CD4-positive, alpha-beta T cell treated with Interleukin-21 for 1 hour (primary cell): Measurements from ENCODE around the gene TRIM10.
A peak's percentile ranks its signal among the peaks of the same experiment; 100 is the strongest.
"Not testable (repeated sequence)": the region's sequence is repeated elsewhere in the genome, so short reads cannot be mapped to it uniquely, and the experiment has no call there.

Experiments
- DNase-seq: peaks from one replicate; pipeline ENCODE4 v3.0.0-alpha.2; 2020

Gene TRIM10

GRCh38 chr6:30171677-30172471 is 10.9 kb upstream of the TRIM10 start:
- DNase-seq: no peak

GRCh38 chr6:30169658-30170614 is 8.9 kb upstream of the TRIM10 start:
- DNase-seq: peak; percentile 51

DNA sequence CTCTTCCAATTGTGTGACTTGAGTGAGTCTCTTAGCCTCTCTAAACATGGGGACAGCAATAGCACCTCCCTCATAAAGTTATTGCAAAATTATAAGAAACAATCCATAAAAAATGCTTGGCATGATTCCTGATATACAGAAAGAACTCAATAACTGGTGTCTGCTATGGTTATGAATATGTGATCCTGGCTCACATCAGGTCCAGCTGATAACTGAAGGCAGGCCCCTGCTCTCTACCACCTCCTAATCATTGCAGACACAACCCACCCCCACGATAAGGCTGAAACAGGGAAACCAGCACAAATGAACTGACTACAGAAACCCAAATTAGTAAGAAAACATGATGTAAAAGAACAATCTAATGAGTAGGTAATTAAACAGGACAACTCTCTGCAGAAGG is 7.7 kb upstream of the TRIM10 start:
- no peak for DNase-seq

DNA sequence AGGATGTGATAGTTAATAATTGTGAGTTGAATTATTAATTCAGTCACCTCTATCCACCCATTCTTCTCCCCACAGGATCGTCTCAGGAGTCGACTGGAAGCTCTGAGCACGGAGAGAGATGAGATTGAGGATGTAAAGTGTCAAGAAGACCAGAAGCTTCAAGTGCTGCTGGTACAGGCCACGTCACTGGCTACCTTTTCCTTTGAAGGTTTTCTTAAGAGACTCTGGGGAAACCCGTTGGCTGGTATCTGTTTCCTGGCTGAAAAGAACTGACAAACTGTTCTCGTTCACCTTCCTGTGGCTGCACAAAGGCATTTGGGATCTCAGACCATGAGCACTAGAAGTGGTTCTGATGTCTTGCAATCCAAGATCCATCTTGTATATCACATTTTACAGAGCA is 6.1 kb upstream of the TRIM10 start:
- DNase-seq: peak; percentile 24

GRCh38 chr6:30165238-30165637 is 4.2 kb upstream of the TRIM10 start:
- not testable (repeated sequence) for DNase-seq

- no peak for DNase-seq
These were observed 3.7 kb upstream of the TRIM10 start for GRCh38 chr6:30164714-30165113.

- DNase-seq: no peak
These were observed 3.1 kb upstream of the TRIM10 start for GRCh38 chr6:30163918-30164654.

GRCh38 chr6:30163090-30163917 is 2.3 kb upstream of the TRIM10 start, which contains the start of gene TRIM15:
Gene TRIM15, plus strand, starts transcription at chr6:30163546. Its CDS starts 139 bp downstream, at chr6:30163685.
- DNase-seq: peak; percentile 19

GRCh38 chr6:30162265-30163089 is 1.5 kb upstream of the TRIM10 start:
- DNase-seq: no peak

GRCh38 chr6:30160008-30160784 is 815 bp downstream of the TRIM10 start:
- no peak for DNase-seq

GRCh38 chr6:30158475-30159040 is 2.5 kb downstream of the TRIM10 start:
- no peak for DNase-seq

GRCh38 chr6:30157999-30158398 is 3.0 kb downstream of the TRIM10 start:
- DNase-seq: no peak

DNA sequence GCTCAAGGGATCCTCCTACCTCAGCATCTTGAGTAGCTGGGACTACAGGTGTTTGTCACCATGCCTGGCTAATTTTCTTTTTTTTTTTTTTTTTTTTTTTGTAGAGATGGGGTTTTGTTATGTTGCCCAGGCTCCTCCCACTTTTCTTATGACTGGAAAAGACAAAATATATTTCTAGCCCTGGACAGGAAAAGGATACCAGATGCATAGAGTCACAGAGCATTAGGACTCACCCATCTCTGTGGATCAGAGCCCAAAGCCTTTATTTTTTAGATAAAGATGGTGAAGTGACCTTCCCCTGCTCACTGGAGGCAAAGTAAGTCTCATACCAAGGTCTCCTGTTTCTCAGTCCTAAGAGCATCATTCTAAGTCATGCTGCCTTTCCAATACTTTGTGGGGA is 3.4 kb downstream of the TRIM10 start:
- DNase-seq: no peak

GRCh38 chr6:30156774-30157173 is 4.2 kb downstream of the TRIM10 start:
- no peak for DNase-seq

DNA sequence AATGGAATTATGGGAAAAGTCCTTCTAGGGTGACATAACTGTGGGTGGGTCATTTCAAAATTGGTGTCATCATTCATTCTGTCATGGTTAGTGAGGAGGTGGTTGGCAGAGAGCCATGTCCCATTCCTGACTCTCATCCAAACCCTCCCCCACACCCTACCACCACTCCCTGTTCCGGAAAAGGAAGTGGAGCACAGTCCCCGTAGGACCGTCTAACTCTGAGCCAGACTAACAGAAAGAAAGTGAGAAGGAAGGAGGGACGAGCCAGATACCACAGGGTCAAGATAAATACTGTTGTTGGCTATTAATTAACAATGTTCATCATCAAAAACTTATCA is 4.8 kb downstream of the TRIM10 start:
- DNase-seq: no peak

DNA sequence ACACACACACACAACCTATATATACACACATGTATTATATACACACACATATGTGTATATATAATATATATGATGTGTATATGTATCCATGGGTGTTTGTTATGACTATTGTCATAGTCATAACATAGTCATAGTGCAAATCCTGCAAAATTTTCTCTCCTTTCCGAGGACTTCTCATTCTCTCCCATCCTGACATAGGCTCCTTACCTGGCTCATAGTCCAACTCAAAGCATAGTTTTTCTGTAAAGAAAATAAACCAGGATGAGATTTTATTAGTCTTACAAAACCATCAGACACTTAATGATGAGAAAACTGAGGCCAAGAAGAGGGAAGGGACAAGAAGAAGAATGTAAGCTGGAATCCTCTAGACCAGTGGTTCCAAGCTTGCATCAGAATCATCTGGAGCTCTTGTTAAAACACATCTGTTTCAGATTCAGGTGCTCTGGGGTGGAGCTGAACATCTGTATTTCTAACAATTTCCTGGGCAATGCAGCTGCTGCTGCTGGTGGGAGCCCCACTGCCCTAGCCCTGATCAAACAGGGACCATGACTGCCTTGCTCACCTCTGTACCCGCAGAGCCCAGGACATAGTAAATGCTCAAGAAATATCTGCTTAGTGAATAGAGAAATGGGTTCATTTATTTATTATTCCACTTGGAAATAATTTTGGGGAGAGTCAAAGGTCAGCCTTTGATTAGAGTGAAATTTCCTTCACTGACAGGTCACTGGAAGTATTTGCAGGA is 5.3 kb downstream of the TRIM10 start:
- no peak for DNase-seq

DNA sequence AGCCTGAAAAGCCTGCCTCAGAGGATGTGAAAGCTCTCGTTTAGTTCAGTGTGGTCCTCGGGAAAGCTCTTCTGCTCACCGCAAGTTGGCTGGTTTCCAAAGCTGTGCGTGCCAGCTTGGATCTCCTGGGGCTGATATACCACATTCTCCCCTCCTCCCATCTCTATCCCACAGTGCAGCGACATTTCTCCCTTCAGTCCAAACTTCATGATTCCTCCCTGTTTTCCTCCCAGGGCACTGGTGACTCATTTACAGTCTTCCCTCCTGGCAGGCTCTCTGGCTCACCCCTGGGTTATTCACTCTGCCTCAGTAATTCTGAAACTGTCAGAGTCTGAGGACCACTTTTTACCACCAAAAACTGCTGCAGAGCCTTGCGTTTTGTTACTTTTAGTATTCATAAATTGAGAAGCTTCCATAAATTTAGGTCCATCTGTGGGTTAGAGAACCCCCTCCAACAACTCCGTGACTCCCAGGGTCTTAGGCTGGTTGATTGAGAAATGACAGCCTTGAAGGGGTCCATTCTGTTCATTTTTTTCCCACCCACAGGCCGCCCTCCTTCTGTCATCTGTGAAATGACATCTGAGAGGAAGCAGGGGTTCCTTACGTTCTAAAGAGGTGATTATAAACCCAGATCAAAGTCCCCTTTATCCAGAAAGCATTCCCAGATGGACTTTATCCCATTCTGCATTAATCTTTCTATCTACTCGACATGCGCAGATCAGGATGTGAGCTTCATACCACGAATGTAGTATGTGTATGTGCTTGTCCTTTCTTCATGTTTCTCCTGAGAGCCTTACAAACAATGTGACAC is 6.1 kb downstream of the TRIM10 start:
- no peak for DNase-seq

DNA sequence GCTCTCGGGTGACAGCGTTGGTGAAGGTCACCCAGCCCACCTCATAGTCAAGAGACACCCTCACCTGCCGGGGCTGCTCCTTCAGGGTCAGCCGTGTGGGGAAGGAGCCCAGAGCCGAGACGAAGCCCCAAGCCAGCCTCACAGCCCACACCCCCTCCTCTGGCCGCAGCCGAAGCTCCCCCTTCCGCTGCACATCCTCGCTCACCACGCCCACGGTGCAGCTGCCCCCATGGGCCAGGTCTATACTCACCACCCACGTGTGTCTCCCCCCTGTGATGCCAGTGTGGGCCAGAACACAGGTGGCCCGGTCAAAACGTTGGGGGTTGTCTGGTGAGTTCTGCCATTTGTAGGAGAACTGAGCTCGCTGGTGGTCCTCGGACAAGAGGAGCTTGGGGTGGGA is 7.0 kb downstream of the TRIM10 start:
- no peak for DNase-seq
